Ascending aorta (tissue), 2 donors: ENCODE data around the gene CNGA3. TPM values are rescaled to one million over a fixed set of nuclear protein-coding genes. Genes with fewer than 3 reads are reported as not detected.
"Not testable (repeated sequence)": the region's sequence is repeated elsewhere in the genome, so short reads cannot be mapped to it uniquely, and the experiment has no call there.

Experiments
- DNase-seq, 2 donors: peaks; one replicate each; pipeline ENCODE4 v3.0.0-alpha.2; 2019; ENCODE audit warnings: low spot score in 2 of 2
- H3K27ac ChIP-seq, 2 donors: fragments of 200-600 bp; sonication (generic); one replicate each; pipeline ENCODE4 v1.5.1; 2016 to 2017; ENCODE audit warnings: mild to moderate bottlenecking in 1 of 2
- H3K27me3 ChIP-seq: fragments of 200-600 bp; sonication (generic); one replicate; pipeline ENCODE4 v1.5.1; 2017
- H3K36me3 ChIP-seq, 2 donors: fragments of 200-600 bp; sonication (generic); one replicate each; pipeline ENCODE4 v1.5.1; 2016
- H3K4me1 ChIP-seq, 2 donors: fragments of 200-600 bp; sonication (generic); one replicate each; pipeline ENCODE4 v1.5.1; 2016 to 2017; ENCODE audit warnings: mild to moderate bottlenecking in 1 of 2
- H3K4me3 ChIP-seq, 2 donors: fragments of 200-600 bp; sonication (generic); one replicate each; pipeline ENCODE4 v1.5.1; 2016 to 2017; ENCODE audit warnings: mild to moderate bottlenecking in 1 of 2
- H3K9me3 ChIP-seq, 2 donors: fragments of 200-600 bp; sonication (generic); one replicate each; pipeline ENCODE4 v1.5.1; 2016
- intact Hi-C: fragments of 100-400 bp; cut with DNase I; formaldehyde crosslinking; loops from one replicate; pipeline ENCODE4 v1.15.1; 2023
- total RNA-seq: library from RNA; depleted of rRNA; stranded (reverse); fragments of >200 nt; gene quantifications from one replicate; pipeline ENCODE4 v1.1.0, GENCODE V29; 2016
- TF ChIP-seq, protein P1 (sequence below), 3 experiments: fragments of 200-600 bp in 2 of 3; fragments of 450-650 bp in 1 of 3; sonication (generic) in 2 of 3; IDR thresholded peaks; one replicate each; pipeline ENCODE4 v1.5.1; 2016 to 2019; ENCODE audit warnings: antibody characterized with exemption in 3 of 3, mild to moderate bottlenecking in 1 of 3, moderate library complexity in 1 of 3

The CNGA3 gene
- total RNA-seq, 1 donor from 2014 or later: not detected

- no peaks in the 10 kb centered on the region for H3K27me3 ChIP-seq
- TF ChIP-seq, protein P1, sequence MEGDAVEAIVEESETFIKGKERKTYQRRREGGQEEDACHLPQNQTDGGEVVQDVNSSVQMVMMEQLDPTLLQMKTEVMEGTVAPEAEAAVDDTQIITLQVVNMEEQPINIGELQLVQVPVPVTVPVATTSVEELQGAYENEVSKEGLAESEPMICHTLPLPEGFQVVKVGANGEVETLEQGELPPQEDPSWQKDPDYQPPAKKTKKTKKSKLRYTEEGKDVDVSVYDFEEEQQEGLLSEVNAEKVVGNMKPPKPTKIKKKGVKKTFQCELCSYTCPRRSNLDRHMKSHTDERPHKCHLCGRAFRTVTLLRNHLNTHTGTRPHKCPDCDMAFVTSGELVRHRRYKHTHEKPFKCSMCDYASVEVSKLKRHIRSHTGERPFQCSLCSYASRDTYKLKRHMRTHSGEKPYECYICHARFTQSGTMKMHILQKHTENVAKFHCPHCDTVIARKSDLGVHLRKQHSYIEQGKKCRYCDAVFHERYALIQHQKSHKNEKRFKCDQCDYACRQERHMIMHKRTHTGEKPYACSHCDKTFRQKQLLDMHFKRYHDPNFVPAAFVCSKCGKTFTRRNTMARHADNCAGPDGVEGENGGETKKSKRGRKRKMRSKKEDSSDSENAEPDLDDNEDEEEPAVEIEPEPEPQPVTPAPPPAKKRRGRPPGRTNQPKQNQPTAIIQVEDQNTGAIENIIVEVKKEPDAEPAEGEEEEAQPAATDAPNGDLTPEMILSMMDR (IDR thresholded peaks at IDR 0.05): peak in 2 of 3 experiments; percentile 29 to 48
- DNase-seq: no peak
- H3K4me1 ChIP-seq: no peaks in the 10 kb centered on the region
- intact Hi-C loops: no loop called here
- no peaks in the 10 kb centered on the region for H3K36me3 ChIP-seq
- H3K27ac ChIP-seq: no peak overlapping the region
- no peak overlapping the region for H3K4me3 ChIP-seq
- no peaks in the 10 kb centered on the region for H3K9me3 ChIP-seq
Measured at GRCh38 chr2:98412751-98413458, 66.6 kb downstream of the CNGA3 start.

GRCh38 chr2:98414246-98414645, 68.0 kb downstream of the CNGA3 start:
- H3K36me3 ChIP-seq, H3K27me3 ChIP-seq, H3K4me1 ChIP-seq, intact Hi-C loops, H3K27ac ChIP-seq, H3K9me3 ChIP-seq, DNase-seq, H3K4me3 ChIP-seq: not testable (repeated sequence)

- H3K4me1 ChIP-seq, H3K27me3 ChIP-seq, DNase-seq, H3K27ac ChIP-seq, H3K4me3 ChIP-seq, H3K9me3 ChIP-seq, intact Hi-C loops, H3K36me3 ChIP-seq: not testable (repeated sequence)
Measured at GRCh38 chr2:98415719-98416248, 69.5 kb downstream of the CNGA3 start.

DNA sequence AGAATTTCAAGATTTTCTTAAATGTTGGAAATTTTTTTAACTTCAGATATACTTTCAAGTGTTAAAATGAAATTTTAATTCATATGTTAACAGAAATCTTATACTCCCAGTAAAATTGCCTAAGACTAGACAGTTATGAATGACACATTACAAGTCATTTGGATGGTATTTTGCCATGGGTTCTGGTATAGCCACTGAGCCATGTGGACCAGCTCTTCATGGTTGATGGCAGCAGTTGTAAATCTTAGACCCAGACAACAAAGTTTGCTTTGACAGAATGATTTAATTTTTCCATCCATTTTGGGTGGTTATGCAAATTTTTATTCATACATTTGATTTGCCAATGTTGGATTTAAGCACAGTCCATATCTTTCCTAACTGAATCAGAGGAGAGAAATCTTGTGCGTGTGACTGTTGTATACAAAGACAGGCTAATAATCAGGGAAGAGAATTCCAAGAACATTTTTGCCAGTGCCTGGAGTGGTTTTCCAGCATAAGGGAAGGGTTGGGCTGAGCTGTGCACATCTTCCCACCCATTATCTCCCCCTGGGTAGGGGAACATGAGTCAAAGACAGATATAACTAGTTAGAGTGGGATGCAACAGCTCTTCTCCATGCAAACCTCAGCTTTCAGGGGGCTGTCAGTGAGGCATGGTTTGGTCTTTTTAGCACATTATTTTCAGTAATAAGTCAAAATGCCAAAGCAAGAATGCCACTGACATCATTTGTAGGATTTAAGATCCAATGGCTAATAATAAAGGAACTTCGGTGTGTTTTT, 70.3 kb downstream of the CNGA3 start:
- intact Hi-C loops: no loop called here
- Histone ChIP-seq H3K36me3 (no peaks in the 10 kb centered on the region), H3K9me3 (no peaks in the 10 kb centered on the region), H3K27ac (no peak overlapping the region), H3K27me3 (no peaks in the 10 kb centered on the region), H3K4me3 (no peak overlapping the region), H3K4me1 (no peaks in the 10 kb centered on the region)
- TF ChIP-seq, protein P1 (IDR thresholded peaks at IDR 0.05): no peak
- DNase-seq: no peak

GRCh38 chr2:98419544-98419943, 73.3 kb downstream of the CNGA3 start:
- H3K36me3 ChIP-seq: no peaks in the 10 kb centered on the region
- peaks cover 0 to 7% of the 10 kb centered on the region in 2 donors for H3K9me3 ChIP-seq
- TF ChIP-seq, protein P1 (IDR thresholded peaks at IDR 0.05): no peak
- no peak for DNase-seq
- H3K4me1 ChIP-seq: no peaks in the 10 kb centered on the region
- H3K27me3 ChIP-seq: no peaks in the 10 kb centered on the region
- no peak overlapping the region for H3K27ac ChIP-seq
- no peak overlapping the region for H3K4me3 ChIP-seq
- intact Hi-C loops: no loop called here

- Histone ChIP-seq H3K27ac (no peak overlapping the region), H3K4me1 (no peaks in the 10 kb centered on the region), H3K36me3 (no peaks in the 10 kb centered on the region), H3K9me3 (peaks cover 0 to 7% of the 10 kb centered on the region in 2 donors), H3K27me3 (no peaks in the 10 kb centered on the region), H3K4me3 (no peak overlapping the region)
- no peak for DNase-seq
- TF ChIP-seq, protein P1 (IDR thresholded peaks at IDR 0.05): no peak
- intact Hi-C loops: no loop called here
Measured at GRCh38 chr2:98419977-98420725, 73.9 kb downstream of the CNGA3 start.
